ENCODE results near the gene NETO1.

NETO1 gene, protein sequence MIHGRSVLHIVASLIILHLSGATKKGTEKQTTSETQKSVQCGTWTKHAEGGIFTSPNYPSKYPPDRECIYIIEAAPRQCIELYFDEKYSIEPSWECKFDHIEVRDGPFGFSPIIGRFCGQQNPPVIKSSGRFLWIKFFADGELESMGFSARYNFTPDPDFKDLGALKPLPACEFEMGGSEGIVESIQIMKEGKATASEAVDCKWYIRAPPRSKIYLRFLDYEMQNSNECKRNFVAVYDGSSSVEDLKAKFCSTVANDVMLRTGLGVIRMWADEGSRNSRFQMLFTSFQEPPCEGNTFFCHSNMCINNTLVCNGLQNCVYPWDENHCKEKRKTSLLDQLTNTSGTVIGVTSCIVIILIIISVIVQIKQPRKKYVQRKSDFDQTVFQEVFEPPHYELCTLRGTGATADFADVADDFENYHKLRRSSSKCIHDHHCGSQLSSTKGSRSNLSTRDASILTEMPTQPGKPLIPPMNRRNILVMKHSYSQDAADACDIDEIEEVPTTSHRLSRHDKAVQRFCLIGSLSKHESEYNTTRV

GRCh38 chr18:72867746-72868584 lies at the start of gene NETO1:
Gene NETO1, minus strand, starts transcription at chr18:72867987. Its CDS starts 696 bp downstream, at chr18:72867291.
- in situ Hi-C loops (cut with MboI; ENCODE audit: low sequenced_read_pairs) = no loop called here

DNA sequence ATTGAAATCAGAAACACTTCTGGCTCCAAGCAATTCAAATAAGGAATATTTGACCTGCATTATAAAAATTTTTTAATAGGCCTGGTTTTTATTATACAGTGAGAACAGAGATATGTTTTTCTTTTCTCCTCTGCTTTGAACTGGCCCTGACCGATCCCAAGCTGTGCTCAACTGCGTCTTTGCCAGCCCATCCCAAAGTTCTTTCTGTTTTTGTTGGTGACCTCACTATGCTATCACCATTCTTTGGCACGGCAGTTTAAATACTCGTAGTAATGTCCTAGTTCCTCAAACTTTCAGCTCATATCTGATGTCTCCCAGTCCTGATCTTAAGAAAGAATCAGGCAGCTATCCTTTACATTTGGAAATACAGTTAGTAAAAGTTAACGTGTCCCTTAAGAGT lies 42.3 kb upstream of the NETO1 start:
- in situ Hi-C loops (cut with MboI; ENCODE audit: low sequenced_read_pairs) = no loop called here

DNA sequence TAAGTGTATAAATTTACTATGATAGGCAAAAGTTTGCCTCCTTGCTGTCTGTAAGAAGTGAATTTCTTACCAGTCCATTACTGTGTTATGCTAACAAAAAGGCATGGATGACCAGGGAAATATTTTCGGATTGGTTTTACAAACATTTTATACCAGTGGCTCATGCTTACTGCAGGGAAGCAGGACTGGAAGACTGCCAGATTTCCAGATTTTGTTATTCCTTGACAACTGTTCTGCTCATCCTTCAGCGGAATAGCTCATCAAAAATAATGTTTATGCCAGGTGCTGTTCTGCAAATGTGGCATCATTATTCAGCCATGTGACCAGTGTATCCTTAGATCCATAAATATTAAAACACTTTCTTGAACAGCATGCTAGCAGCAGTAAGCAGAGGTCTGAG lies 40.4 kb upstream of the NETO1 start:
- in situ Hi-C loops (cut with MboI; ENCODE audit: low sequenced_read_pairs) = no loop called here

- in situ Hi-C loops (cut with MboI; ENCODE audit: low sequenced_read_pairs) = no loop called here
Measured at GRCh38 chr18:72903033-72903432, 35.2 kb upstream of the NETO1 start.

- in situ Hi-C loops (cut with MboI; ENCODE audit: low sequenced_read_pairs) = no loop called here
Measured at GRCh38 chr18:72899338-72899737, 31.6 kb upstream of the NETO1 start.

DNA sequence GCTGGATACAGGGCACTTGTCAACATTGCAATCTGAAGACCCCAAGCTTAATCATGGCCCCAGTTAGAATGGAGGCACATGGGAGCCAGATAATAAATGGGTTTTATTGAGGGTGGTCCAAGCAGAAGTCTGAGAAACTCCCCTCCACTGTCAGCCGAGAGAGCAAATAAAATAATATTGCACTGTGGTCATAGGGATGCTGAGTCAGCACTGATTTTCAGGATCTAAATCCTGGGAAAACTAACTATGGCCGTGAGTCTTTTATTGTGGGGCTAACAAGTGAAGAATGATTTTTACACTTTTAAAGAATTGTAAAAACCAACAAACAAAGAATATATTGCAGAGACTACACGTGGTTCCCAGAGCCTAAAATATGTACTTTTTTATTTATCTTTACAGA lies 31.1 kb upstream of the NETO1 start:
- in situ Hi-C loops (cut with MboI; ENCODE audit: low sequenced_read_pairs) = no loop called here

- in situ Hi-C loops (cut with MboI; ENCODE audit: low sequenced_read_pairs) = no loop called here
Measured at GRCh38 chr18:72895548-72895947, 27.8 kb upstream of the NETO1 start.

- in situ Hi-C loops (cut with MboI; ENCODE audit: low sequenced_read_pairs) = no loop called here
Measured at GRCh38 chr18:72878561-72878960, 10.8 kb upstream of the NETO1 start.

DNA sequence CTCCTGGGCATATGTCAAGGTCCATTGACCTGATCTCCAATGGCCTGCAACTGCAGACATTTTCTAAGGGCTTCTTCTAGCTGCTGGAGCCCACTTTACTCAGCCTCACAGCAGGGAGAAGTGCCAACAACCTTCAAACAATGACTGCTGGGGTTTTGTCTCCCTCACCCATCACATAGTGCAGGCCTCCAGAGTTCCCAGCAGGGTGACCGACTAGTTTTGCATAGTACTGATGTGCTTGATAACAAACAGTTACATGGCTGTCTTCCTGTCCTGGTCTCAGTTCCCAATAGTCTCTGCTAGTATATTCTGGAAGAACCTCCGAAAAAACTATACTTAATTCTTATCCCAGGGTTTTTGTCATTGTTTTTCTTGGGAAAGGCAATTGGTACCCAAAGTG lies 10.4 kb upstream of the NETO1 start:
- in situ Hi-C loops (cut with MboI; ENCODE audit: low sequenced_read_pairs) = no loop called here

DNA sequence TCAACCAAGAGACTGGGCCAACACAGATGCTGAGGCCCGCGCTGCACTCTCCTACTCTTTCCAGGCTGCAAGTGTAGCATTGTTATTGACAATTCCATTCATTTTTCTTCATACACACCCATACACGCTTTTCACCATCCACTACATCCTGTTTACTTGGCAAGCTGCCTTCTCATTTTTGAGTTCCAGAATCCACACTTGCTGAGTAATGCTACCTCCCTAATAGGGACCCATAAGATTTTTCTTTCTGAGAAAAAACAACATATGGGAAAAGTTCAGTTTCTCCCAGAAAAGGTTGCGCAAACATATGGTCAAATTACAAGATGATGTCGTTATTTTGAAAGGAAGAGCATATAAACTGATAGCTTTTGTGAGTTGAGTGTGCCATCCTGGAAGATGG lies 3.3 kb upstream of the NETO1 start:
- in situ Hi-C loops (cut with MboI; ENCODE audit: low sequenced_read_pairs) = no loop called here

GRCh38 chr18:72869226-72870185 lies 1.7 kb upstream of the NETO1 start:
- in situ Hi-C loops (cut with MboI; ENCODE audit: low sequenced_read_pairs) = no loop called here

- in situ Hi-C loops (cut with MboI; ENCODE audit: low sequenced_read_pairs) = no loop called here
Measured at GRCh38 chr18:72868585-72869225, 918 bp upstream of the NETO1 start.

DNA sequence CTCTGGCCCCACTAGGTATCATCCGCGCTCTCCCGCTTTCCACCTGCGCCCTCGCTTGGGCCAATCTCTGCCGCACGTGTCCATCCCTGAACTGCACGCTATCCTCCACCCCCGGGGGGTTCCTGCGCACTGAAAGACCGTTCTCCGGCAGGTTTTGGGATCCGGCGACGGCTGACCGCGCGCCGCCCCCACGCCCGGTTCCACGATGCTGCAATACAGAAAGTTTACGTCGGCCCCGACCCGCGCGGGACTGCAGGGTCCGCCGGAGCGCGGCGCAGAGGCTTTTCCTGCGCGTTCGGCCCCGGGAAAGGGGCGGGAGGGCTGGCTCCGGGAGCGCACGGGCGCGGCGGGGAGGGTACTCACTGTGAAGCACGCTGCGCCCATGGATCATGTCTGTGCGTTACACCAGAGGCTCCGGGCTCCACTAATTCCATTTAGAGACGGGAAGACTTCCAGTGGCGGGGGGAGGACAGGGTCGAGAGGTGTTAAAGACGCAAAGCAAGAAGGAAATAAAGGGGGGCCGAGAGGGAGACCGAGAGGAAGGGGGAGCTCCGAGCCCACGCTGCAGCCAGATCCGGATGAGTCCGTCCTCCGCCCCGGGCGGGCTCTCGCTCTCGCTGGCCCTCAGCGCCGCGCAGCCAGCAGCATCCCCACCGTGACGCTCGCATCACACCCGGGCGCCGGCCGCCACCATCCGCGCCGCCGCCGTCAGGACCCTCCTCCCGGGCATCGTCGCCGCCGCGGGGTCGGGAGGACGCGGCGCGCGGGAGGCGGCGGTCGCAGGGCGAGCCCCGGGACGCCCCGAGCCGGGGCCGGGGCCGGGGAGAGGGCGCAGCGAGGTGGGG lies 664 bp downstream of the NETO1 start:
- in situ Hi-C loops (cut with MboI; ENCODE audit: low sequenced_read_pairs) = no loop called here

DNA sequence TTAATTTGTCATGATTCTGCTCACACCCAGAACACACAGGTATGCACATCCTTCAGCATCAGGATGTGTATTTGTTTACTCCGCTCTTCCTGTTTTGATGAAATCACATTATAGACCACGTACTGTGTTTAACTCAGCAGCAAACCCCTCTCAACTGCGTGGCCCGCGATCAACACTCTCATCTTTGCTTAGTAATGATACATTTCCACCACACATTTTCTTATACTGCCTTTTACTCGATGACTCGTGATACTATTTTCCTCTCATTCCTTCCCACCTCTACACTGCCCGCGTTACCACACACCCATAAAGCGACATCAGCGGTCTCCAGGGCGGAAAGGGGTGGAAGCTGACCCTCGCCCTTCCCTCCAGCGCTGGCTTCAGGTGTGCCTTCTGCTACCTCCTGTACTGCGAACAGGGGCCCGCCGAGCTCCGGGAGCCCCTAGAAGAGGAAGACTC lies 1.3 kb downstream of the NETO1 start:
- in situ Hi-C loops (cut with MboI; ENCODE audit: low sequenced_read_pairs) = no loop called here

GRCh38 chr18:72863754-72864153 lies 4.0 kb downstream of the NETO1 start:
- in situ Hi-C loops (cut with MboI; ENCODE audit: low sequenced_read_pairs) = no loop called here

DNA sequence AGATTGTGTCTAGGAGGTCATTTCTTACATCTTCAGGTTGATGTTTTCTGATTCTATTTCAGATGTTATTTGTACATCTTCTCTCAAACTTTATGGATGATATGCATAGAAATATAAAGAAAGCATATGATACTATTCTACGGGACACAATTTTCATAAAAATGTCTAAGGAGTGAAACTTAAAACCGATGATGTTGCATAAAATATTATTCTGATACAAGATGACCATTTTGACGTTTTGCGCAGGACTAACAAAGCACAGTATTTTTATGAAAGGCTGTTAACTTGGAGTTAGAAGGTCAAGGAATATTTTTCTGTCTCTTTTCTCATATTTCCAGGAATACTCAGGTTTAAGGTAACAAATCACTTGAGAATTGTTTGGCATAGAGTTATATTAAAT lies 8.7 kb downstream of the NETO1 start:
- in situ Hi-C loops (cut with MboI; ENCODE audit: low sequenced_read_pairs) = no loop called here

- in situ Hi-C loops (cut with MboI; ENCODE audit: low sequenced_read_pairs) = no loop called here
Measured at GRCh38 chr18:72849671-72850070, 18.1 kb downstream of the NETO1 start.

GRCh38 chr18:72848503-72849237 lies 19.1 kb downstream of the NETO1 start:
- in situ Hi-C loops (cut with MboI; ENCODE audit: low sequenced_read_pairs) = no loop called here

- in situ Hi-C loops (cut with MboI; ENCODE audit: low sequenced_read_pairs) = no loop called here
Measured at GRCh38 chr18:72847771-72848170, 20.0 kb downstream of the NETO1 start.
